GM19324 (cell line): ENCODE data around the gene IGHMBP2.

ENCODE experiments used
- ATAC-seq: cut with Tn5 transposase; IDR thresholded peaks from one replicate; pipeline ENCODE4 v1.9.1; 2021; ENCODE audit warnings: mild to moderate bottlenecking, moderate library complexity; ENCODE audit not compliant: unreplicated experiment, low FRiP score

The IGHMBP2 gene

DNA sequence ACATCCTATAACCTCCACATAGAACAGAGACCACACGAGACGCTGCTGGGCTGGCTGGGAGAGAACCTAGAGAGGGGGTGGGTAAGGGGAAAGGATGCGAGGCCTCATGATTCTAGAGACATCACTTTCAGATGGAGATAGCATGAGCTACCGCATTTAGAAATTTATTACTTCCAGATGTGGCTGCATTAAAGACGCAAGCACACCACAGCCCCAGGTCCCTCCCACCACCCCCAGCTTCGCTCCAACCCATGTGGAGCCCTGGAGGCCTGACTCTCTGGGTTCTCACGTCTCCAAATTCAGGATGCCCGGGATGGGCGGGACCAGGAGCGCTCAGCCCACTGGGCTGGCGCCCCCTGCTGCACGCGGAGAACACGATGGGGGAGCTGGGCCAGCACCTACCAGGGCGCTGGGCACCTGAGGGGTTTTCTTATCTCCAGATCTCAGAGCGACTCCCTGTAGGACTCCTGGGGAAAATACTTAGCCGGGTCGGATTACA, 13.7 kb upstream of the IGHMBP2 start:
- ATAC-seq, result no peak

DNA sequence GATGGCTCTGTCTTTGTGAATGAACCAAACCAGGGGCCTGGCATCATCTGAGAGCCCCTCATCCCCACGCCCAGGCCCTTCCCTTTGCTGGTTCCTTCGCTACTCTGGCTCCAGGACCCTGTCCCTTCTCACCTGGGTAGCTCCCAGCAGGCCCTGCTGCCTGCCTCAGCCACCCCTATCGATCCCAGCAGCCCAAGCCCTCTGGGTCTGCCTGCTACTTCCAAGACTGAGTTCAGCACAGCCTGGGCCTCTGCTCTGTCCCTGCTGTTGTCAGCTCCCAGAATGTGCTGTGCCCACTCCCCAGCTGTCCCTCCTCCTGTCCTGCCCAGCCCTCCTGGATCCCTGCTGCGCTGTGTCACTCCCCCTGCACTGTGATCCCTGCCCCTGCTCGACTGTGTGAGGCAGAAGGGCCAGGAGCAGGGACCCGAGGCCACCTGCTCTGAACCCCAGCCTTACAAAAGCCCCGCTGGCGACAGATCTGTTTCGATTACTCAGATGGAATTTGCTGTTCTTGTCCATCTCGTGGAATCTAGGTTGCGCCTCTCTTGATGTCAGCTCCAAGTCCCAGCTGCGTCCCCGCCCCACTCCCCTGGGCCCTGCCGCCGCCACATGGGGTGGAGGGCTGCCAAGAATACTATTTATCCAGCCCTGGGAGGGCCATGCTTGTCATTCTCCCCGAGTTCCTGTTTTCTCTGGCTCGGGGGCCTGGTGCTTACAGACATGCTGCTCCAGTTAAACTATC, 13.0 kb upstream of the IGHMBP2 start:
- no peak for ATAC-seq

DNA sequence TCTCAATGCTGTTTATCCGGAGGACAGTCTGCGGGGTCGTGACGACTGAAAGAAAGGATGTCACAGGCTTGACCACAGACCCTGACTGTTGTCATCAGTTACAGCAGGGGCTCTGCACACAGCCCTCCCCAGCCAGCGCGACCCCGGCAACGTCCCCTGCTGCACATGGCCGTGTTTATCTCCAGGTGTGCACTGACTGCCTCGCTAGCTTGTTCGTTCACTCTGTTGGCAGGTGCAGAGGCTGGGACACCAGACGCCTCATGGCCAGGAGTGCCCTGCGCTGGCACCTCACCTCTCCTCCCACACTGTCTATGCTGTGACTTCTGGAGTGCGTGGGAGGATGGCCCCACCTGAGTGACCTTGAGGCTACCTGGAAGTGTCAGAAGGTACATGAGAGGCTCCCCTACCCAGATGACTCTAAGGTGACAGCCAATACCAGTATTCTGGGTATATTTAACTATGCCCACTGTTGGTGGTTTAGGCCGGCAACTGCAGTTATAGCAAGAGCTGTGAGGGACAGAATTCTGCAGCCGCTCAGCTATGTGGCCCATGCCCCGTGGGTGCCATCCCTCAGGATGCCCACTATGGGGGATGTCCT, 12.2 kb upstream of the IGHMBP2 start:
- no peak for ATAC-seq

DNA sequence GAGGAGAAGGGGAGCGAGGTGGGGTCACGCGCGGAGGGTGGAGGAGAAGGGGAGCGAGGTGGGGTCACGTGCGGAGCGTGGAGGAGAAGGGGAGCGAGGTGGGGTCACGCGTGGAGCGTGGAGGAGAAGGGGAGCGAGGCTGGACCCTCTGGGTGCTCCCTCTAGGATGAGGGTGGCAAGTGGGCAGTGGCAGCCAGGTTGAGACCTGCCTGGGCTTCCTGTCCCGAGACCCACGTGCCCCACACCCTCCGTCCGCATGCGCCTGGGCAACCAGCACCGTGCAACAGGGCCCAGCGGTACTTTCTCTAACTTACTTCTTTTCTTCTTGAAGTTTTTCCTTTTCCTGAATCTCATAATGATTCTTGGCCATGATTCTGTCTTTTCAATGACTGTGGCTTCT, 11.1 kb upstream of the IGHMBP2 start:
- ATAC-seq, result no peak

DNA sequence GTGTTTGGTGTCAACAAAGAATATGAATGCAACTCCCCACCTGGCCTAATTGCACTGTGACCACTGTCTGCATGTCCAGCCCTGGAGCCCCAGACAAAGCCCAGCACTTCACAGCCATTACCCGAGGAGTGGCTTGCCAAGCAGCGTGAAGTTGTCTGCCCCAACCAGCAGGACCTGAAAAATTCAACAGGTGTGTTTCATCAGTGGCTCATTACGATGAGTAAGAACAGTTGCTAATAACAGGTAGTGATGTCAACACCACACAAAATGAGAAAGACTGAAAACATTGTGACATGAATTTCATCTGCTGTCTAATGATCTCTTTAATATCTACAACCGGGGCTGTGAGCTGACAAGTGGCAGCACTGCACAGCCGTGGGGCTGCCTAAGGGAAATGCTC, 10.4 kb upstream of the IGHMBP2 start:
- ATAC-seq, result no peak

DNA sequence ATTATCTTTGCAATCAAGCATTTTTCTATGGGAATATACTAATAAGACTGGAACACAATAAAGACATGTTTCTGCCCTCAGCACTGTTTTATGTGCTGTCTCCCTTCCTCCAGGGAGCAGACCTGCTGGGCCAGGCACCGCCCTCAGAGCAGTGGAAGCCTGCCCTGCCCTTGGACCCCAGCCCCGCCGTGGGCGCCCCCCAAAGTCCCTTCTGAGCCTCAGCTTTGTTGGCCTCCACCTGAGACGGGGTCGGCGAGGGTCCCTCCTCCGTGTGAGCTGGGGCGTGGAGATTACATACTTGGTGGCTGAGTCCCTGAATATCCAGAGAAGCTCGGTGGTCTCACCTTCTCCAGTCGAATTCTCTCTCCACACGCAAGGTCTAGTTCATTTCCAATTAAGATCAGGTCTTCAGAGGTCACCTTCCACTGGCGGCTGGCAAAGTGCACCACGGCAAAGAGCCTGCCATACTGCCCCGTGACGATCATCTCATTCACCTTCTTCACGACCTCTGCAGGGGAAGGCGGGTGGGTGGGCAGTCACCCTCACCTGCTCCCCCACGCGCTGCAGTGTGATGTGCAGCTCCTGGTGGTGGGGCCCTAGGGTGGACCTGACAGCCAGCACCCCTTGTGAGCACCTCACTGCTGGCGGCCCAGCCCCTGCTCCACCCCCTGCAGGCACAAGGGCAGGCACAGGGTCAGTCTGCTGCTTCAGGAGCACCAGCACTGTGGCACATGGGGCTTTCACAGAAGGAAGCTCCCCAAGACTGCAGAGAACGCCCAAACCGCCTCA, 7.3 kb upstream of the IGHMBP2 start:
- no peak for ATAC-seq

DNA sequence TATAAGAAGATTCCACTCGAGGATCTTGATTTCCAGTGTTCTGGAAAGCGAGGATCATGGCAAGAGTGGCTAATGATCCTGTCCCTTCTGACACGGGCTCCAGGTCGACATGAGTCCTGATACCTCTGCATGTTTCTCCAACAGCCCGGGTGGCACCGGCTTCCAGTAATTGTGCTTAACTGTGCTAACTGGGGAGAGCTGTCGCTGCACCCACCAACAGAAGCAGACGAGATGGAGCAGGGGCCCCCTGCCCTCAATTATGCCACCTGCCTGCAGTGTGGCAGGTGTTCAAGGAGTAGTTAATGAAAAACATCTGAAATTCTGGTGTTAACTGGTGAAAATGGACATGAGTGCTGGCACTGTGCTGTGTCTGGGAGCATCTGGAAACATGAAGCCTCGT, 6.2 kb upstream of the IGHMBP2 start:
- no peak for ATAC-seq

DNA sequence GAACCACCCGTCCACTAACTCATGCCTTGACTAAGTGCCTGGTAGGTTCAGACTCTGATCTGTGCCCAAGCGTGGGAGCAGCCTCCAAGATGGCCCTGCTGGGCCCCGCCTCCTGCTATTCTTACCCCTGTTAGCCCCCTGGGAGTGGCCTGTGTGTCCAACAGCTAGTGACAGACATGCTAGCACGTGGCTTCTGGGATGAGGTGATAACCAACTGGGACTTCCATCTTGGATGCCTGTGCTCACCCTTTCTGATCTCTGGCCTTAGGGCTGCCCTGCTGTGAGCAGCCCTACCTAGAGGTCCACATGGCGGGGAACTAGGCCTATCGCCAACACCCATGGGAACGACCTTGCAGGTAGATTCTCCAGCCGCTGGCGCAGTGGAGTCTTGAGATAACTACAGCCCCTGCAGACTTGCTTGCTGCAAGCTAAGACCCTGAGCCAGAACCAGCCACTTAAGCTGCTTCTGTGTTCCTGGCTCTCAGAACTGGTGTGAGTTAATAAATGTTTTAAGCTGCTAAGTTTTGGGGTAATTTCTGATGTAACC, 2.8 kb upstream of the IGHMBP2 start:
- no peak for ATAC-seq

DNA sequence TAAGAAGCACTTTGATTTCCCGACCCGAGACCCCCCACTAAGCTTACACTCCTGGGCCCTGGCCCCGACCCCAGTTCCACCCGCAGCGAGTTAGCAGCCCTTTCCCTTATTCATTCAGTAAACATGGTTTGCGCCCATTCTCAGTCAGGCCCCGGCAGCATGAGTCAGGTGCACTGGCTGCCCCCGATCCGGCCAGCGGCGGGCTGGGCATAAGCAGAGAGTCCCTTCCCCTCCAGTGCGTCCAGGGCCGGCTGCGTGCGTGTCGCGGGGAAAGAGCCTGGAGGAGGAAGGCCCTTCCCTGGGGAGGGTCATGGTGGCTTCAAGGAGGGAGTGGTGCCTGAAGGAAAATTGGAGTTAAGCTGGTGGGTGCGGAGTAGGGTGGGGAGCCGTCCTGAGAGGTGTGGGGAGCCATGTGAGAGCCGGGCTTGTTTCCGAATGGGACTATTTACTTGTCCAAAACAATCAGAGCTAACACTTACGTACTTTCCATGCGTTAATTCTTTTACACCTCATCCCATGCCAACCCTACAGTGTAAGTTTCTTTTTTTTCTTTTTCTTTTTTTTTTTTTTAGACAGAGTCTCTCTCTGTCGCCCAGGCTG, 657 bp downstream of the IGHMBP2 start:
- no peak for ATAC-seq

DNA sequence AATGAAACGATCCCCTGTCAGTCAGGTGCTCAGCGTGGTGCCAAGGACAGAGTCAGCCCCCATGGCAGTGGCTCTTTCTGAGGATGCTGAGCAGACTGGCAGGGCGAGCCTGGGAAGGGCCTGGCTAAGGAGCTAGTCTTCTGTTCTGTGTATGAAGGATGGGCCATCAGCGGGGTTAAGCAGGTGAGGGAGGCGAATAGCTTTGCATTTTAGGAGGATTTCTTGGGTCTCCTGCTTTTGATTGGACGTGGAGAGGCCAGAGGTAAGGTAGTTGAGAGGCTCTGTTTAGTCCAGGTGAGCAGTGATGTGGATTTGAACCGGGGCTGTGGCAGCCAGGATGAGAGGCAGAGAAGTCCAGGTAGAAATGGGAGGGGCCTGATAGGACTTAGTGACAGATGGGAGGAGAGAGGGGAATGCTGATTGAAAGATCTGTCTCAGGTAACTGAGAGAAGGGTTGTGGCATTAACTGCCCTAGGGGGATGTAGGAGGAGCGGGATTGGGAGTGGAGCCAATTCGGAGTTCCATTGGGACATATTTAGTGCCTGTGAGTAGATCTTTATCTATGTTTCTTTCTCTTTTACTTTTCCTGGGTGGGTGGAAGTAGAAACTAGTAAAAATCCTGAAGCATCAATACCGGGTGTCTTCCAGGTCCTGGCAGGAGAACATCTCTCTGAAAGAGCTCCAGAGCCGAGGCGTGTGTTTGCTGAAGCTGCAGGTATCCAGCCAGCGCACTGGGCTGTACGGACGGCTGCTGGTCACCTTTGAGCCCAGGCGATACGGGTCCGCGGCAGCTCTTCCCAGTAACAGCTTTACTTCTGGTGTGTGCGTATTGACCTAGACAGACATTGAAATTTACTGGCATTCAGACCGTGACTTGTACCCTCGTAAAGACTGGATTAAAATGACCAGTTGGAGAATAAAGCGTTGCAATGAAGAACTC, 2.0 kb downstream of the IGHMBP2 start:
- ATAC-seq, result no peak

DNA sequence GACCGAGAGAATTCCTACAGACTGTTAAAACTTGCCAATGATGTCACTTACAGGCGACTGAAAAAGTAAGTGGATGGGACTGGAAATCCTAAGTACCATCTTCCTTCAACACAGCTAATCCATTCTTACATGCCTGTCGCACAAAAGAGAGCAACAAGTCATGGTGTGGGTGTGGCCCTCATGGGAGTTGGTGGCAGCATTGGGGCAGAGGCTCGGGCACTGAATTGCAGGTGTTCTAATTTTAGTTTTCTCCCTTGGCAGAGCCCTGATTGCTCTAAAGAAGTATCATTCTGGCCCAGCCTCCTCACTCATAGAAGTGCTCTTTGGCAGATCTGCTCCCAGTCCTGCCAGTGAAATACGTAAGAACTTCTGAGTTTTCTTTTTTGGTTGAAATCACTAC, 4.6 kb downstream of the IGHMBP2 start:
- ATAC-seq, result no peak

DNA sequence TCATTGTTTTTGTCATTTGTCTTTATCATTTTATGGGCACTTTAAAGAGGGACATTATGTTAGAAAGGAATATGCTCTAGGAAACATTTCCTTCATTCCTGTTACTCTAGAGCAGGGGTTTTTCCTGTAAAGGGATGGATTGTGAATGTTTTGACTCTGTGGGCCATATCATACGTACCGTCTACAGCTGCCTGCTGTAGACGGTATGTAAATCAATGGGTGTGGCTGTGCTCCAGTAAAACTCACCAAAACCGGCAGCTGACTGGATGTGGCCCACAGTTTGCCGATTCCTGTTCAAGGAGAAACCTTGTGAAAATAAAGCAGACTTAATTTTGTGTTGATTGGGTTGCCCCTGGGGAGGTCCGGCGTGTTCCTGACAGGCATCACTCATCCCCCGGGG, 7.3 kb downstream of the IGHMBP2 start:
- no peak for ATAC-seq

DNA sequence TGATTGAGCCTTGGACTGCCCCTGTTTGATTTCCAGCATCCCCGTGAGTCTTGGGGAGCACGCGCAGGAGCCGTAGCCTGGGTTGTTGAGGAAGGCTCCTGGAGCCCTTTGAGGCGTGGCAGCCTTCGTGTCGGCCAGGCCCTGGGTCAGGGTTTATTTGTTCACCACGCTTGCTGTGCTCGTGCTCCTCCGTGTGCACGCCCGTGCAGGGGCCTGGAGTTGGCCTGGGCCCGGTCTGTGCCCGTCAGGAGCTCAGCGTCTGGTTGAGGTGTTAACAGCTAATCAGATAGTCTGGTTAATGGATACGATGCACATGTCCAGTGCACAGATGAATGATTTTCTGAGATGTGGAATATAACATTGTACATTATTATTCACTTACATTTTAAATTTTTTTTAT, 8.0 kb downstream of the IGHMBP2 start:
- ATAC-seq, result no peak

DNA sequence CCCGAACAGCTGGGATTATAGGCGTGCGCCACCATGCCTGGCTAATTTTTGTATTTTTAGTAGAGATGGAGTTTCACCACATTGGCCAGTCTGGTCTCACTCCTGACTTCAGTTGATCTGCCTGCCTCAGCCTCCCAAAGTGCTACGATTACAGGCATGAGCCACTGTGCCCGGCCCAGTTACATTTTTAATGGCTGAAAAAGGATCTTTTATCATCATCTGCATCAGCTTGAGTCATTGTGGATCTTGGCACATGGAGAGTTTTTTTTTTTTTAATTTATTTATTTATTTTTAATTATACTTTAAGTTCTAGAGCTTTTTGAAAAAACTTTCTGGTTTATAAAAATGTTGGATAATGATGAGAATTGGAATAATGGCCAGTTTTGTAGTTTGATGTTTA, 8.6 kb downstream of the IGHMBP2 start:
- ATAC-seq, result no peak

DNA sequence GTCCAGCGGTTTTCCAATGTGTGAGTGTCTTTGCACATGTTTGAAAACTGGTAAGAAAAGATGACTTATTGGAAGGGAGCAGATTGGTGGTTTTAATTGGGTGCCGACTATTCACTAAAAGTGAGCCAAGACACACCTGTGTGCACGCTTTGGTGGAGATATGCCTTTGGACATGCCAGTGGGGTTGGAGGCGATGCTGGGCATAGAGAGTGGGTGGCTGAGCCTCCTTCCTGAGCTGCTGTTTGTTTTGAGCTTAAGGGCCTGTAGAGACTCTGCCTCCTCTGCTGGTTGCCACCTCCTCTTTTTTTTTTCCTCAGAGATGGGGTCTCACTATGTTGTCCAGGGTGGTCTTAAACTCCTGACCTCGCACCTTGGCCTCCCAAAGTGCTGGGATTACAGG, 9.5 kb downstream of the IGHMBP2 start:
- ATAC-seq, result no peak

DNA sequence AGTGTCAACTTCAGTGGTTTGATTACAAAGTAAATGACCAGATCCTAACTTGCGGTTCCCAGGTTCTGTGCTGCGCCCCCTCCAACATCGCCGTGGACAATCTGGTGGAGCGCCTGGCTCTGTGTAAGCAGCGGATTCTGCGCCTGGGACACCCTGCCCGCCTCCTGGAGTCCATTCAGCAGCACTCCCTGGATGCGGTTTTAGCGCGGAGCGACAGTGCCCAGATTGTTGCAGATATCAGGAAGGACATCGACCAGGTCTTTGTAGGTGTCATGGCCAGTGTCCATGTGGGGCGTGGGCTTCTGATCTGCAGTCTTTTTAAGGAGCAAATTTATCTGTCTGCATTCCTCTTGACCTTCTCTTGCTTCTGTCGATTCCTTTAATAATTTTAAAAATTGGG, 11.1 kb downstream of the IGHMBP2 start:
- no peak for ATAC-seq

DNA sequence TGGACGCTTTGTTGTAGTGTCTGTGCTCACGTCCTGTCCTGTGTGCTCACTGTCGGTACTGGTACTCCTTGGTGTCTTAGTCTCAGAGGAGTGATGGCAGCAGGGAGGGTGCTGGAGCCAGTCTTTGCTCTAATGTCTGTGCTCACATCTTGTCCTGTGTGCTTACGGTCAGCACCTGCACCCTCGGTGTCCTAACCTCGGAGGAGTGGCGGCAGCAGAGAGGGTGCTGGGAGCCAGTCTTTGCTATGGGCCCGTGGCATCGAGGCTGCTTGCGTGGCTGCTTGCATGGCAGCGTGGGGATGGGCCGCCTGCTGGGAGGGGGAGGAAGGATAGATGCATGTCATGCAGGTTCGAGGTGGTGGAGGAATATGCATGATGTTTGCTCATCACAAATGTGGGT, 12.7 kb downstream of the IGHMBP2 start:
- no peak for ATAC-seq

DNA sequence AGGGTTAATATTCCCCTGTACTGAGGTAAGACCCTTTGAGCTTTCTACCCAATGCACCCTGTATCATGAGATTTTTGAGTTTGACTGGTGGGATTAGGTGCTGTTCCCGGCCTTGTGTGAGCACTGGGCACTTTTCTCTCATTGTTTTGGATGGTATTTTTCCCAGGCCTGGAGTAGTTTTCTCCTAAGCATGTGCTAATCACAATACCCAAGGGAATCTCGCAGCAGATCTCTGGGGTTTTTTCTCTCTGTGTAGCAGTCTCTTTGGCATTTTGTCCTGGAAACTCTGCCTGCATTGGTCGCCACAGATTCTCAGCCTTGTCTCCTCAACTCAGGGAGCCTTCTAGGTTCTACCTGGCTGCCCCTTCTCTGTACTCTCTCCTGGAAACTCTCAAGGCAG, 19.9 kb downstream of the IGHMBP2 start:
- no peak for ATAC-seq

DNA sequence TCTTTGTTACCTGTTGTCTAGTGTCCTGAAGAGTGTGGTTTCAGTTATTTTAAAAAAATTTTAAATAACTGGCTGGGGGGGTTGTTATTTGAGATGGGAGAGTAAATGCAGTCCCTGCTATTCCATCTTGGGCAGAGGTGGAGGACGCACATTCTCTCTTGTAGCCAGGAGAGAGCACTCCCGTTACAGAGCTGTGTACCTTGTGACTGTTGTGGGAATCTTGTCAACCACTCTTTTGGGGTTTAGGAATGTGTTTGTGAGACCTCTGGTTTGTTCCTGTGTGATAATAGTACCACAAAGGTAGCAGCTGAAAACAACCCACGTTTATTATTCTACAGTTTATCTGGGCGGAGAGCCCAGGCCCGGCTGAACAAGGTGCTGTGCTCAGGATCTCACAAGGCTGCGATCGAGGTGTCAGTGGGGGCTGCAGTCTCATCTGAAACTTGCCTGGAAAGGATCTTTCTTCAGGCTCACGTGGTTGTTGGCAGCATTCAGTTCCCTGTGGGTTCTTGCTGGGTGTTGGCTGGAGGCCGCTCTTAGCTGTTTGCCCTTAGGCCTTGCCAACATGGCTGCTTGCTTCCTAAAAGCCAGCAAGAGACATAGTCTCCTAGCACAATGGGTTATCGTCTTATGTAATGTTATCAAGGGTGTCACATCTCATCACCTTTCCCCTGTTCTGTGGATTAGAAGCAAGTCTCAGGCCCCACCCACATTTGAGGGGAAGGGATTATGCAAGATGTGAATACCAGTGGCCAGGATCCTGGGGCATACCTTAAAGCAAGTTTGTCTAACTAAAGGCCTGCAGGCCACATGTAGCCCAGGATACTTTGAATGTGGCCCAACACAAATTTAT, 20.6 kb downstream of the IGHMBP2 start:
- no peak for ATAC-seq
